HG02943 (cell line): ENCODE measurements around the gene KCNH8.
"Not testable (repeated sequence)": the region's sequence is repeated elsewhere in the genome, so short reads cannot be mapped to it uniquely, and the experiment has no call there.

ENCODE experiments used
- ATAC-seq: cut with Tn5 transposase; IDR thresholded peaks from one replicate; pipeline ENCODE4 v1.9.1; 2021; ENCODE audit warnings: mild to moderate bottlenecking, low read depth, moderate library complexity; ENCODE audit not compliant: unreplicated experiment

The KCNH8 gene

GRCh38 chr3:19147905-19148767 lies at the start of gene KCNH8:
TSS of gene KCNH8 (plus strand) at chr3:19148510. CDS start at chr3:19148720, 210 bp downstream.
- no peak for ATAC-seq

- ATAC-seq = not testable (repeated sequence)
These were observed 45.5 kb upstream of the KCNH8 start for GRCh38 chr3:19102654-19103290.

GRCh38 chr3:19103510-19103909 lies 44.8 kb upstream of the KCNH8 start:
- no peak for ATAC-seq

GRCh38 chr3:19104459-19104858 lies 43.9 kb upstream of the KCNH8 start:
- no peak for ATAC-seq

GRCh38 chr3:19105826-19106225 lies 42.5 kb upstream of the KCNH8 start:
- ATAC-seq = no peak

- ATAC-seq = no peak
These were observed 42.0 kb upstream of the KCNH8 start for GRCh38 chr3:19106307-19106706.

- no peak for ATAC-seq
These were observed 40.6 kb upstream of the KCNH8 start for GRCh38 chr3:19107719-19108118.

GRCh38 chr3:19110335-19110895 lies 37.9 kb upstream of the KCNH8 start:
- ATAC-seq = no peak

GRCh38 chr3:19114461-19114860 lies 33.8 kb upstream of the KCNH8 start:
- no peak for ATAC-seq

- no peak for ATAC-seq
These were observed 32.1 kb upstream of the KCNH8 start for GRCh38 chr3:19116239-19116638.

GRCh38 chr3:19124752-19125151 lies 23.6 kb upstream of the KCNH8 start:
- ATAC-seq = no peak

GRCh38 chr3:19139863-19140262 lies 8.4 kb upstream of the KCNH8 start:
- no peak for ATAC-seq

- peak; percentile 73 for ATAC-seq
These were observed 1.3 kb upstream of the KCNH8 start for GRCh38 chr3:19146685-19147650.

GRCh38 chr3:19148768-19149091 lies 420 bp downstream of the KCNH8 start:
- no peak for ATAC-seq

GRCh38 chr3:19149368-19149767 lies 1.1 kb downstream of the KCNH8 start:
- no peak for ATAC-seq

- ATAC-seq = no peak
These were observed 2.9 kb downstream of the KCNH8 start for GRCh38 chr3:19151171-19151570.

GRCh38 chr3:19154693-19155250 lies 6.5 kb downstream of the KCNH8 start:
- no peak for ATAC-seq

- ATAC-seq = no peak
These were observed 7.1 kb downstream of the KCNH8 start for GRCh38 chr3:19155375-19155774.

- no peak for ATAC-seq
These were observed 11.8 kb downstream of the KCNH8 start for GRCh38 chr3:19159966-19160635.

GRCh38 chr3:19165654-19166053 lies 17.3 kb downstream of the KCNH8 start:
- ATAC-seq = no peak
